IPS-18a (cell line): ENCODE data around the gene OAF.

Experiments used
- H3K27ac ChIP-seq: one replicate; pipeline ENCODE4 v1.5.1; 2013; ENCODE audit warnings: low read length
- H3K27me3 ChIP-seq: one replicate; pipeline ENCODE4 v1.6.1; 2013; ENCODE audit warnings: mild to moderate bottlenecking, low read length; ENCODE audit not compliant: control insufficient read depth, insufficient read depth
- H3K36me3 ChIP-seq: one replicate; pipeline ENCODE4 v1.6.1; 2013; ENCODE audit warnings: low read depth, low read length; ENCODE audit not compliant: control insufficient read depth
- H3K4me1 ChIP-seq: one replicate; pipeline ENCODE4 v1.6.1; 2013; ENCODE audit warnings: low read depth, low read length; ENCODE audit not compliant: control insufficient read depth
- H3K4me3 ChIP-seq: one replicate; pipeline ENCODE4 v1.5.1; 2013; ENCODE audit warnings: low read length
- H3K9ac ChIP-seq: one replicate; pipeline ENCODE4 v1.6.1; 2013; ENCODE audit warnings: mild to moderate bottlenecking, low read length, moderate library complexity
- H3K9me3 ChIP-seq: one replicate; pipeline ENCODE4 v1.6.1; 2013; ENCODE audit warnings: low read depth, low read length; ENCODE audit not compliant: control insufficient read depth

OAF gene

GRCh38 chr11:120219232-120219937 is 8.6 kb downstream of the OAF start:
- Histone ChIP-seq H3K4me3 (no peak overlapping the region), H3K27ac (no peak overlapping the region), H3K4me1 (peaks cover 3% of the 10 kb centered on the region), H3K27me3 (peaks cover 44% of the 10 kb centered on the region), H3K36me3 (no peaks in the 10 kb centered on the region), H3K9ac (no peak overlapping the region), H3K9me3 (no peaks in the 10 kb centered on the region)

- H3K9ac ChIP-seq: no peak overlapping the region
- H3K4me1 ChIP-seq: peaks cover 10% of the 10 kb centered on the region
- peaks cover 37% of the 10 kb centered on the region for H3K27me3 ChIP-seq
- H3K9me3 ChIP-seq: no peaks in the 10 kb centered on the region
- H3K27ac ChIP-seq: no peak overlapping the region
- no peak overlapping the region for H3K4me3 ChIP-seq
- H3K36me3 ChIP-seq: no peaks in the 10 kb centered on the region
These were observed 9.3 kb downstream of the OAF start for GRCh38 chr11:120219938-120220746.

GRCh38 chr11:120220747-120221037 is 9.9 kb downstream of the OAF start:
- Histone ChIP-seq H3K4me1 (peaks cover 12% of the 10 kb centered on the region), H3K36me3 (no peaks in the 10 kb centered on the region), H3K4me3 (no peak overlapping the region), H3K9ac (no peak overlapping the region), H3K27me3 (peaks cover 31% of the 10 kb centered on the region), H3K27ac (no peak overlapping the region), H3K9me3 (no peaks in the 10 kb centered on the region)

DNA sequence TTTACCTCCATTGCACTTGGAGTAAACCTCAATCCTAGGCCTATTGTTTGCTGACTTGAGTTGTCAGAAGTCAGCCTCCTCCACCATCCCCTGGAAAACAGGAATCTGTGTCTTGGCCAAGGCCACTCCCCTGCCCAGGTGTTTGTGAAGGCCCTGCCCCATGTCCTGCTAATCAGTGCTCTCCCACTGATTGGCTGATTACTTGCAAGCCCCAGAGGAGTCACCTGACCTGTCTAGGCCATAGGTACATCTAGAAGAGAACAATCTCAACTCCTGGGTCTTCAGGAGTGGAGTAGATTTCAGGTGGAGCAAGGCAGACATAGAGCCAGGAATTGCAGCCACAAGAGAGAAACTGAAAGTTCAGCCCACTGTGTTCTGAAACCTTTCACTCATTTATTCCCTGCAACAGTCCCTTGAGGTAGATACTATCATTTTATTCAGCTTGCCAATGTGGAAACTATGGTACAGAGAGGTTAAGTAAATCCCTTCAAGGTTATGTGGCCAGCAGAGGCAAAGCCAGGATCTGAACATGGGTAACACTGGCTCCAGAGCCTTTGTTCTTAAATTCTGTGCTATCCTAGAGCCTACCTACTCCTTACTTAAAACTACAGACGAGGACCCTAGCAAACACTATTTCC is 10.4 kb downstream of the OAF start:
- Histone ChIP-seq H3K36me3 (no peaks in the 10 kb centered on the region), H3K27ac (no peak overlapping the region), H3K9me3 (no peaks in the 10 kb centered on the region), H3K4me1 (peaks cover 12% of the 10 kb centered on the region), H3K4me3 (no peak overlapping the region), H3K27me3 (peaks cover 26% of the 10 kb centered on the region), H3K9ac (no peak overlapping the region)

- H3K9ac ChIP-seq: no peak overlapping the region
- H3K27ac ChIP-seq: no peak overlapping the region
- H3K9me3 ChIP-seq: no peaks in the 10 kb centered on the region
- peaks cover 12% of the 10 kb centered on the region for H3K4me1 ChIP-seq
- peaks cover 18% of the 10 kb centered on the region for H3K27me3 ChIP-seq
- H3K36me3 ChIP-seq: no peaks in the 10 kb centered on the region
- no peak overlapping the region for H3K4me3 ChIP-seq
These were observed 12.1 kb downstream of the OAF start for GRCh38 chr11:120222916-120223315.

GRCh38 chr11:120223793-120224192 is 13.0 kb downstream of the OAF start:
- no peaks in the 10 kb centered on the region for H3K9me3 ChIP-seq
- no peak overlapping the region for H3K4me3 ChIP-seq
- no peaks in the 10 kb centered on the region for H3K36me3 ChIP-seq
- peaks cover 12% of the 10 kb centered on the region for H3K4me1 ChIP-seq
- H3K27ac ChIP-seq: no peak overlapping the region
- peaks cover 18% of the 10 kb centered on the region for H3K27me3 ChIP-seq
- H3K9ac ChIP-seq: no peak overlapping the region

DNA sequence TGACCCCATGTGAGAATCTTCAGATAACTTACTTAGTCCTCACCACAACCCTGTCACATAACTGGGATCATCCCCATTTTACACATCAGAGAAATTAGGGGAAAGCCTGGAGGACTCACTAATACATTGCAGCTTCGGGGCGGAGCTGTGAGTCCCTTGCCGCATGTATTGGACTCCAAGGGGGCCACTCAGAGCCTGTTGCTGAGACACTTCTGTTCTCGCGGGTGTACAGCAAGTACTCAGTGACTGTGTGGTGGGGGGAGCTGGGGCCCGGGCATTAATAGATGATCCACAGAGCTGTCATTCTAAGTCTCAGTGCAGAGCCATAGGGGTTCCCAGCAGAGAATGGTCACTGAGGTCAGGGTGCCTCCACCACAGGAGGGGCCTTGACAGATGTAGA is 13.5 kb downstream of the OAF start:
- no peak overlapping the region for H3K9ac ChIP-seq
- peaks cover 12% of the 10 kb centered on the region for H3K4me1 ChIP-seq
- H3K27ac ChIP-seq: no peak overlapping the region
- H3K36me3 ChIP-seq: no peaks in the 10 kb centered on the region
- H3K27me3 ChIP-seq: peaks cover 16% of the 10 kb centered on the region
- no peak overlapping the region for H3K4me3 ChIP-seq
- no peaks in the 10 kb centered on the region for H3K9me3 ChIP-seq

DNA sequence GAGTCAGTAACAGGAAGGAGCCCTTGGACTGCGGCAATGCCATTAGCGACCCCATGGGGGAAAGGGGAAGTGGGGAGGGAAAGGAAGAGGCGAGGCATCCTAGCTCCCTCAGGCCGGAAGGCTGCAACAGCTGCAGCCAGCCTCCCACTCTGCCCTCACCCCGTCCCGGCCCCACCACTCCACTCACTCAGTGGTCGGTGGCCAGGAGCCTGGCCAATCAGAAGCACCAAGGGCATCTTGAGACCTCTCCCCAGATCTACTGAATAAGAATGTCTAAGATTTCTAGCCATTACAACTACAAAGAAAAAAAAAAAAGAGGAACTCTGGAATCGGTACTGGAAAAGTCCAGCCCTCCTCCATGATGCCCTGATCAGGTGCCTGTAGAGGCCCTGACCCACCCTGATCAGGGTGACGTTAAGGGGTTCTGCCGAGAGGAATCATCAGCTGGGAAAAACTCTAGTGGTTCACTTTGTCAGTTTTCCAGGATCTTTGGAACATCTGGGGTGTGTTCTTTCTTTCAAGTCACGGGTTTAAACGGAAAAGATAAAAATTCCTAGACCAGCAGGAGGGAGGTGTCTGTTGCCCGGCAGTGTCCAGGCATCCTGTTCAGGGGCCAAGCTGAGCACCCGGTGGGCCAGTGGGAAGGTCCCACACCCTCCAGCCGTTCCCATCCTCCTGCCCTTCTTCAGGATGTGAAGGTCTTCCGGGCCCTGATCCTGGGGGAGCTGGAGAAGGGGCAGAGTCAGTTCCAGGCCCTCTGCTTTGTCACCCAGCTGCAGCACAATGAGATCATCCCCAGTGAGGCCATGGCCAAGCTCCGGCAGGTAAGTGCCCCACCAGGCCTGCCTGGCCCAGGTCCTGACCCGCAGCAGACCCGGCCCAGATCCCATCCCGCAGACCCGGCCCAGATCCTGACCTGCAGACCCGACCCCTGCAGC is 14.4 kb downstream of the OAF start:
- no peak overlapping the region for H3K27ac ChIP-seq

DNA sequence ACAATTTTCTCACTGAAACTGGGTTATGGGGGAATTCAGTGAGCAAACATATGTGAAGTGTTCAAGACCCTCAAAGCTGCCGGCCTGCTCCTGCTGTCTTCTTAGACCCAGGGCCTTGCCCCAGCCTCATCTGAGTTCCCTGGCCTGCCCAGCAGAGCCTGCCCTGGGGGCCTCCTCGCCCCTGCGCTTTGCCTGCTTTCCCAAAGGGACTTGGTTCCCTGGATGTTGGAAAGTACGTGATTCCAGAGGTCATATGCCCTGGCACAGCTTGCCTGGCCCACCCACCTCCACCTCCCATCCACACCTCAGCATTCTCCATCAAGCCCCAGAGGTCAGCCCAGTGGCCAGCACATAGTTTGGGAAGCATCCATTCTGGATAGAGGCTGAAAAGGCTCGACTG is 15.4 kb downstream of the OAF start:
- Histone ChIP-seq H3K9me3 (no peaks in the 10 kb centered on the region), H3K27ac (no peak overlapping the region), H3K36me3 (no peaks in the 10 kb centered on the region), H3K4me1 (peaks cover 9% of the 10 kb centered on the region), H3K9ac (no peak overlapping the region), H3K4me3 (no peak overlapping the region), H3K27me3 (peaks cover 6% of the 10 kb centered on the region)

More for the DNA sequence above, 14.4 kb downstream of the OAF start:
- H3K4me3 ChIP-seq: no peak overlapping the region
- H3K4me1 ChIP-seq: peaks cover 10% of the 10 kb centered on the region
- no peaks in the 10 kb centered on the region for H3K9me3 ChIP-seq
- no peaks in the 10 kb centered on the region for H3K36me3 ChIP-seq
- peaks cover 7% of the 10 kb centered on the region for H3K27me3 ChIP-seq
- no peak overlapping the region for H3K9ac ChIP-seq

- H3K36me3 ChIP-seq: no peaks in the 10 kb centered on the region
- no peaks in the 10 kb centered on the region for H3K9me3 ChIP-seq
- H3K27ac ChIP-seq: no peak overlapping the region
- no peak overlapping the region for H3K9ac ChIP-seq
- H3K4me3 ChIP-seq: no peak overlapping the region
- peaks cover 6% of the 10 kb centered on the region for H3K27me3 ChIP-seq
- H3K4me1 ChIP-seq: peaks cover 9% of the 10 kb centered on the region
These were observed 15.9 kb downstream of the OAF start for GRCh38 chr11:120226714-120227113.

- Histone ChIP-seq H3K4me1 (peaks cover 9% of the 10 kb centered on the region), H3K4me3 (no peak overlapping the region), H3K27me3 (peaks cover 6% of the 10 kb centered on the region), H3K9ac (no peak overlapping the region), H3K9me3 (no peaks in the 10 kb centered on the region), H3K27ac (no peak overlapping the region), H3K36me3 (no peaks in the 10 kb centered on the region)
These were observed 16.5 kb downstream of the OAF start for GRCh38 chr11:120227228-120227852.
